Hepatocyte (in vitro differentiated cells): ENCODE data around the gene RCBTB1. TPM values are rescaled to one million over a fixed set of nuclear protein-coding genes. Genes with fewer than 3 reads are reported as not detected.

Experiments used
- DNase-seq: peaks from one replicate; pipeline ENCODE4 v3.0.0-alpha.2; 2016; ENCODE audit warnings: low spot score
- H2AFZ ChIP-seq: fragments of 200-600 bp; sonication (generic); 2 replicates; pipeline ENCODE4 v1.6.0; 2016; ENCODE audit warnings: antibody characterized with exemption, mild to moderate bottlenecking
- H3K27ac ChIP-seq: fragments of 200-600 bp; sonication (generic); 2 replicates; pipeline ENCODE4 v1.5.1; 2016; ENCODE audit warnings: mild to moderate bottlenecking
- H3K27me3 ChIP-seq: fragments of 200-600 bp; sonication (generic); 2 replicates; pipeline ENCODE4 v1.6.1; 2016
- H3K36me3 ChIP-seq: fragments of 200-600 bp; sonication (generic); replicated peaks from 2 replicates; pipeline ENCODE4 v1.5.1; 2016; ENCODE audit warnings: low read depth; ENCODE audit not compliant: insufficient read depth
- H3K4me1 ChIP-seq: fragments of 200-600 bp; sonication (generic); 2 replicates; pipeline ENCODE4 v1.5.1; 2016; ENCODE audit warnings: mild to moderate bottlenecking, moderate library complexity; ENCODE audit not compliant: insufficient read depth
- H3K4me2 ChIP-seq: fragments of 200-600 bp; sonication (generic); 2 replicates; pipeline ENCODE4 v1.6.0; 2016
- H3K4me3 ChIP-seq: fragments of 200-600 bp; sonication (generic); 2 replicates; pipeline ENCODE4 v1.5.1; 2016; ENCODE audit warnings: mild to moderate bottlenecking
- H3K79me2 ChIP-seq: fragments of 200-600 bp; sonication (generic); 2 replicates; pipeline ENCODE4 v1.6.0; 2017; ENCODE audit warnings: mild to moderate bottlenecking
- H3K9me2 ChIP-seq: fragments of 200-600 bp; sonication (generic); replicated peaks from 2 replicates; pipeline ENCODE4 v1.6.0; 2017; ENCODE audit warnings: mild to moderate bottlenecking; ENCODE audit not compliant: insufficient read depth
- H3K9me3 ChIP-seq: fragments of 200-600 bp; sonication (generic); 2 replicates; pipeline ENCODE4 v1.5.1; 2016; ENCODE audit warnings: low read depth, mild to moderate bottlenecking
- H4K20me1 ChIP-seq: fragments of 200-600 bp; sonication (generic); 2 replicates; pipeline ENCODE4 v1.6.0; 2016; ENCODE audit warnings: mild to moderate bottlenecking; ENCODE audit not compliant: insufficient read depth, poor library complexity, severe bottlenecking
- CTCF ChIP-seq: fragments of 200-600 bp; sonication (generic); IDR thresholded peaks from 2 replicates; pipeline ENCODE4 v1.5.1; 2016; ENCODE audit warnings: antibody characterized with exemption, mild to moderate bottlenecking; ENCODE audit not compliant: poor library complexity
- EZH2 ChIP-seq: fragments of 200-600 bp; sonication (generic); IDR thresholded peaks from 2 replicates; pipeline ENCODE4 v1.6.1; 2016; ENCODE audit warnings: antibody characterized with exemption, mild to moderate bottlenecking, borderline replicate concordance
- EZH2phosphoT487 ChIP-seq: fragments of 200-600 bp; sonication (generic); IDR thresholded peaks from one replicate; pipeline ENCODE4 v1.6.1; 2018; ENCODE audit warnings: antibody characterized with exemption, mild to moderate bottlenecking, low read depth, moderate library complexity; ENCODE audit not compliant: unreplicated experiment, severe bottlenecking
- WGBS: methylation state at CpG from one replicate; pipeline ENCODE4 v1.1.6; 2016; ENCODE audit warnings: low lambda C conversion rate; ENCODE audit errors: missing lambda C conversion rate; 5-methylcytosine and 5-hydroxymethylcytosine counted together
- polyA plus RNA-seq: library from polyadenylated mRNA; unstranded; fragments of >200 nt; fragmentation: Nextera tagmentation; extraction: Ambion mirVana; gene quantifications from 2 replicates; pipeline ENCODE4 v1.2.1, GENCODE V29; 2016
- total RNA-seq: library from RNA; depleted of rRNA; stranded (reverse); fragments of >200 nt; gene quantifications from 2 replicates; pipeline ENCODE4 v1.2.3, GENCODE V29; 2014

Gene RCBTB1
- total and polyA plus RNA-seq, 2 experiments from 2014 or later, result 14.6 to 25.1 TPM

- Histone ChIP-seq H3K9me2 (no peaks in the 10 kb centered on the region), H3K4me3 (no peak overlapping the region), H3K36me3 (no peaks in the 10 kb centered on the region), H3K27ac (no peak overlapping the region), H3K4me1 (no peaks in the 10 kb centered on the region), H3K27me3 (no peaks in the 10 kb centered on the region), H3K4me2 (no peak overlapping the region), H3K9me3 (no peaks in the 10 kb centered on the region), H2AFZ (no peak overlapping the region), H3K79me2 (no peaks in the 10 kb centered on the region), H4K20me1 (no peaks in the 10 kb centered on the region)
- WGBS, result 94% methylated on average over 3 of the region's 3 CpGs
- TF ChIP-seq EZH2phosphoT487 (no peak), CTCF (no peak), EZH2 (no peak)
- no peak for DNase-seq
Measured at GRCh38 chr13:49503951-49504350, 81.4 kb downstream of the RCBTB1 start.

GRCh38 chr13:49502954-49503353 is 82.4 kb downstream of the RCBTB1 start:
- 80% methylated on average over 9 of the region's 9 CpGs for WGBS
- H2AFZ ChIP-seq, result no peak overlapping the region
- DNase-seq, result no peak
- no peaks in the 10 kb centered on the region for H3K4me1 ChIP-seq
- H4K20me1 ChIP-seq, result no peaks in the 10 kb centered on the region
- TF ChIP-seq EZH2 (no peak), CTCF (no peak), EZH2phosphoT487 (no peak)
- H3K27me3 ChIP-seq, result no peaks in the 10 kb centered on the region
- H3K27ac ChIP-seq, result no peak overlapping the region
- no peaks in the 10 kb centered on the region for H3K36me3 ChIP-seq
- no peak overlapping the region for H3K4me3 ChIP-seq
- no peaks in the 10 kb centered on the region for H3K79me2 ChIP-seq
- no peak overlapping the region for H3K4me2 ChIP-seq
- no peaks in the 10 kb centered on the region for H3K9me2 ChIP-seq
- no peaks in the 10 kb centered on the region for H3K9me3 ChIP-seq

GRCh38 chr13:49499889-49500660 is 85.3 kb downstream of the RCBTB1 start:
- peaks cover 3% of the 10 kb centered on the region for H3K4me1 ChIP-seq
- no peaks in the 10 kb centered on the region for H3K36me3 ChIP-seq
- H2AFZ ChIP-seq, result no peak overlapping the region
- H4K20me1 ChIP-seq, result no peaks in the 10 kb centered on the region
- 71% methylated on average over 6 of the region's 6 CpGs for WGBS
- no peak overlapping the region for H3K4me3 ChIP-seq
- no peak overlapping the region for H3K27ac ChIP-seq
- H3K4me2 ChIP-seq, result no peak overlapping the region
- DNase-seq, result no peak
- H3K79me2 ChIP-seq, result no peaks in the 10 kb centered on the region
- no peaks in the 10 kb centered on the region for H3K9me2 ChIP-seq
- TF ChIP-seq CTCF, result no peak
- TF ChIP-seq EZH2phosphoT487, result no peak
- no peak for TF ChIP-seq EZH2
- H3K27me3 ChIP-seq, result no peaks in the 10 kb centered on the region
- no peaks in the 10 kb centered on the region for H3K9me3 ChIP-seq
